ENCODE measurements around the gene MACROD2. TPM values are rescaled to one million over a fixed set of nuclear protein-coding genes. Genes with fewer than 3 reads are reported as not detected.

Gene MACROD2
- total RNA-seq, 5 donors from 2014 or later (not counting 1 experiment from before 2014, with no cell fraction given) = 0.23 to 1.3 (median 0.51) TPM; not detected in 2

DNA sequence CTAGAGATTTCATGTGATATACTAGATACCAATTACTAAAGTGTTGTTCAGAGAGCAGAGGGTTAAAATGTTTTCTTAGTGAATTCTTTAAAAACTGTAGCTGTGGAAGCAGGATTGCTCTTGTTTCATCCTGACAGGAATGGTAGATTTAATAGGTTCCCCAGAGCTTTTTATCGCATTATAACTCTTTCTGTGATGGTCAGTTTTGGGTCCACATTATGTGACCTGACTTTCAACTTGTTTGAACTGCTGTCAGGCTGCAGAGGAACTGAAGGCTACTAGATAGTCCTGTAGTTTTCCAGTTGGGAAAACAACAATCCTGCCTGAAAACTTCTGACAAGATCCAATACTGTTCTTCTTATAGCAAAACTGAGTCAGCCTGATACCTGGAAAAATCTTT, 671.4 kb downstream of the MACROD2 start:
- CTCF ChIA-PET = no interaction called here
- H3K36me3 ChIP-seq (ENCODE audit: control insufficient read depth in 2 of 2, extremely low read depth in 1 of 2, insufficient read depth in 1 of 2, low read length in 1 of 2) = no peaks in the 10 kb centered on the region
- H3K27me3 ChIP-seq (replicated peaks in 1 of 2; ENCODE audit: control insufficient read depth in 2 of 2, extremely low read depth in 1 of 2, insufficient read depth in 2 of 2, low read length in 1 of 2) = no peaks in the 10 kb centered on the region
- H3K36me3 Mint-ChIP-seq = no peaks in the 10 kb centered on the region
- H3K4me3 ChIP-seq (ENCODE audit: control insufficient read depth in 1 of 2, extremely low read depth in 1 of 2, low read length in 1 of 2) = no peak overlapping the region
- H3K27ac ChIP-seq (ENCODE audit: low read length) = no peak overlapping the region
- no peaks in the 10 kb centered on the region for H3K4me1 Mint-ChIP-seq
- H3K9me3 ChIP-seq = no peaks in the 10 kb centered on the region
- H3K9me3 Mint-ChIP-seq = peaks cover 9 to 19% (median 10%) of the 10 kb centered on the region in 3 donors
- DNase-seq (no peak), ATAC-seq (replicated peaks in 1 of 4) (no peak)
- H3K4me3 Mint-ChIP-seq = no peak overlapping the region
- no peak overlapping the region for H3K27ac Mint-ChIP-seq
- no peaks in the 10 kb centered on the region for H3K27me3 Mint-ChIP-seq
- POLR2A ChIA-PET = interaction anchor here in 1 of 2 donors (1.0 kb wide), 1 partner anchor 11 kb away, joined by 3 read pairs; no protein-coding TSS in a partner anchor
- no peaks in the 10 kb centered on the region for H3K4me1 ChIP-seq (ENCODE audit: control insufficient read depth in 1 of 2, extremely low read depth in 1 of 2, insufficient read depth in 2 of 2, low read length in 2 of 2)
- WGBS (ENCODE audit: insufficient coverage) = no CpG with 5 or more reads among the region's 1 CpG

GRCh38 chr20:14667226-14667625, 671.9 kb downstream of the MACROD2 start:
- Mint-ChIP-seq H3K9me3 (peaks cover 8 to 14% (median 10%) of the 10 kb centered on the region in 3 donors), H3K4me3 (no peak overlapping the region), H3K27ac (no peak overlapping the region), H3K4me1 (no peaks in the 10 kb centered on the region), H3K27me3 (no peaks in the 10 kb centered on the region), H3K36me3 (no peaks in the 10 kb centered on the region)
- Histone ChIP-seq H3K36me3 (ENCODE audit: control insufficient read depth in 2 of 2, extremely low read depth in 1 of 2, insufficient read depth in 1 of 2, low read length in 1 of 2) (no peaks in the 10 kb centered on the region), H3K4me1 (ENCODE audit: control insufficient read depth in 1 of 2, extremely low read depth in 1 of 2, insufficient read depth in 2 of 2, low read length in 2 of 2) (no peaks in the 10 kb centered on the region), H3K27me3 (replicated peaks in 1 of 2; ENCODE audit: control insufficient read depth in 2 of 2, extremely low read depth in 1 of 2, insufficient read depth in 2 of 2, low read length in 1 of 2) (no peaks in the 10 kb centered on the region), H3K9me3 (no peaks in the 10 kb centered on the region), H3K27ac (ENCODE audit: low read length) (no peak overlapping the region), H3K4me3 (ENCODE audit: control insufficient read depth in 1 of 2, extremely low read depth in 1 of 2, low read length in 1 of 2) (no peak overlapping the region)
- ChIA-PET CTCF (no interaction called here), POLR2A (interaction anchor here in 1 of 2 donors (1.0 kb wide), 1 partner anchor 11 kb away, joined by 3 read pairs; no protein-coding TSS in a partner anchor)
- WGBS (ENCODE audit: insufficient coverage) = no CpG with 5 or more reads among the region's 2 CpGs
- DNase-seq (no peak), ATAC-seq (replicated peaks in 1 of 4) (no peak)

DNA sequence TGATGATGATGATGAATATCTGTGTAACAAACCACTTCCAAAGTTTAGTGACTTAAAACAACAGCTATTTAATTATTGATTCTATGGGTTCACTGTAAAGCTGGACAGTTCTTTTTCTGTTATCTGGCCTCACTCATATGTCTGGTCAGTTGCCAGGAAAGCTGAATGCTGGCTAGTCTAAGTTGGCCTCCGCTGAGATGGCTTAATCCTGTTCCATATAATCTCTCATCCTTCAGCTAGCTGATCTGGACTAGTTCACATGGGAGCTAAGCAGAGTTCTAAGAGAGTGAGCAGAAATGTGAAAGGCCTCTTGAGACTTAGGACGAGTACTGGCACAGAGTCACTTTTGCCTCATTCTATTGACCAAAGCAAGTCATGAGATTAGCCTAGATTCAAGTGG, 676.8 kb downstream of the MACROD2 start:
- Mint-ChIP-seq H3K36me3 (no peaks in the 10 kb centered on the region), H3K27me3 (no peaks in the 10 kb centered on the region), H3K27ac (no peak overlapping the region), H3K9me3 (peaks cover 10 to 23% (median 23%) of the 10 kb centered on the region in 3 donors), H3K4me3 (no peak overlapping the region), H3K4me1 (no peaks in the 10 kb centered on the region)
- Histone ChIP-seq H3K27ac (ENCODE audit: low read length) (no peak overlapping the region), H3K4me3 (ENCODE audit: control insufficient read depth in 1 of 2, extremely low read depth in 1 of 2, low read length in 1 of 2) (no peak overlapping the region), H3K36me3 (ENCODE audit: control insufficient read depth in 2 of 2, extremely low read depth in 1 of 2, insufficient read depth in 1 of 2, low read length in 1 of 2) (no peaks in the 10 kb centered on the region), H3K9me3 (no peaks in the 10 kb centered on the region), H3K27me3 (replicated peaks in 1 of 2; ENCODE audit: control insufficient read depth in 2 of 2, extremely low read depth in 1 of 2, insufficient read depth in 2 of 2, low read length in 1 of 2) (no peaks in the 10 kb centered on the region), H3K4me1 (ENCODE audit: control insufficient read depth in 1 of 2, extremely low read depth in 1 of 2, insufficient read depth in 2 of 2, low read length in 2 of 2) (no peaks in the 10 kb centered on the region)
- CTCF ChIA-PET = no interaction called here
- no peak for DNase-seq
- 60% methylated on average over 1 of the region's 2 CpGs for WGBS (ENCODE audit: insufficient coverage)
- POLR2A ChIA-PET = no interaction called here
- no peak for ATAC-seq (replicated peaks in 1 of 4)

DNA sequence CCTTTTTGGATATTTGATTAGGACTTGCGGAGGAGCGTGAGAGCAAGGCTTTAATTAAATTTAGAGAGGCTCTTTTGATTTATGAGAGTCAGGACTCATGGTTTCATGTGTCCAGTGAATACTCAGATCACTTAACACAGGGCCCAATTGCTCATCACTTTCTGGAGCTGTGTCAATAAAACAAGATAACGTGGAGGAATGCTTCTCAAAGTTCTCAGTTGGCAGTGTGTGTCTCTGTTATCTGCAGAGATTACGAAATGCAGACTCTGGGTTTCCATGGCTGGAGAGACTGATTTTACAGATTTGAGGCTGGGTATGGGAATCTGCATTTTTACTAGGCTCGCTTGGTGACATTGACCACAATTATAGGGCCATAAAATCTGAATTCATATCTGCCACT, 677.8 kb downstream of the MACROD2 start:
- DNase-seq (no peak), ATAC-seq (replicated peaks in 1 of 4) (no peak)
- Mint-ChIP-seq H3K4me1 (no peaks in the 10 kb centered on the region), H3K27ac (no peak overlapping the region), H3K27me3 (no peaks in the 10 kb centered on the region), H3K9me3 (peaks cover 10 to 23% (median 23%) of the 10 kb centered on the region in 3 donors), H3K36me3 (no peaks in the 10 kb centered on the region), H3K4me3 (no peak overlapping the region)
- ChIA-PET POLR2A (no interaction called here), CTCF (no interaction called here)
- 59% methylated on average over 2 of the region's 5 CpGs for WGBS (ENCODE audit: insufficient coverage)
- Histone ChIP-seq H3K27me3 (replicated peaks in 1 of 2; ENCODE audit: control insufficient read depth in 2 of 2, extremely low read depth in 1 of 2, insufficient read depth in 2 of 2, low read length in 1 of 2) (no peaks in the 10 kb centered on the region), H3K36me3 (ENCODE audit: control insufficient read depth in 2 of 2, extremely low read depth in 1 of 2, insufficient read depth in 1 of 2, low read length in 1 of 2) (no peaks in the 10 kb centered on the region), H3K4me1 (ENCODE audit: control insufficient read depth in 1 of 2, extremely low read depth in 1 of 2, insufficient read depth in 2 of 2, low read length in 2 of 2) (no peaks in the 10 kb centered on the region), H3K9me3 (no peaks in the 10 kb centered on the region), H3K4me3 (ENCODE audit: control insufficient read depth in 1 of 2, extremely low read depth in 1 of 2, low read length in 1 of 2) (no peak overlapping the region), H3K27ac (ENCODE audit: low read length) (no peak overlapping the region)

DNA sequence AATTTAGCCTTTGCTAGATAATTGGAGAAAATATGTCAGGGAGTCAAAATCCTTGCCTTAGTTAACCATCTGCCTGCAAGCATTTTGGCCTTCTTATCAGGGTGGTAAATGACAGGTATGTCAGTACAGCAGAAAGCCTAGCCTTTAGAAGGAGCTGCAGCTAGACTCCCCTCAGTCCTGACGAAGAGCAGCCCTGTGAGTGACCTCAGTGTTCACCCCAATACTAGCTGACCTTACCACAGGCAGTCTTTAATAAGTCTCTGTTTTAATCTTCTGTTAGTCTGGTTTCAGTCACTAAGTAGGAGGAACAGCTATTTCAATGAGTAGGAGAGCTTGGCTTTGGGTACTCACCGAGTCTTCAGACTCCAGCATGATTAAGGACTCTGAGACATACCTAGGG, 682.1 kb downstream of the MACROD2 start:
- WGBS (ENCODE audit: insufficient coverage) = 40% methylated on average over 1 of the region's 2 CpGs
- ATAC-seq (replicated peaks in 1 of 4) (no peak), DNase-seq (no peak)
- H3K4me1 ChIP-seq (ENCODE audit: control insufficient read depth in 1 of 2, extremely low read depth in 1 of 2, insufficient read depth in 2 of 2, low read length in 2 of 2) = no peaks in the 10 kb centered on the region
- Mint-ChIP-seq H3K36me3 (no peaks in the 10 kb centered on the region), H3K9me3 (peaks cover 10 to 19% (median 16%) of the 10 kb centered on the region in 3 donors), H3K4me3 (no peak overlapping the region), H3K27ac (no peak overlapping the region), H3K4me1 (no peaks in the 10 kb centered on the region), H3K27me3 (no peaks in the 10 kb centered on the region)
- no peak overlapping the region for H3K4me3 ChIP-seq (ENCODE audit: control insufficient read depth in 1 of 2, extremely low read depth in 1 of 2, low read length in 1 of 2)
- H3K36me3 ChIP-seq (ENCODE audit: control insufficient read depth in 2 of 2, extremely low read depth in 1 of 2, insufficient read depth in 1 of 2, low read length in 1 of 2) = no peaks in the 10 kb centered on the region
- ChIA-PET CTCF (no interaction called here), POLR2A (no interaction called here)
- no peaks in the 10 kb centered on the region for H3K9me3 ChIP-seq
- H3K27me3 ChIP-seq (replicated peaks in 1 of 2; ENCODE audit: control insufficient read depth in 2 of 2, extremely low read depth in 1 of 2, insufficient read depth in 2 of 2, low read length in 1 of 2) = no peaks in the 10 kb centered on the region
- H3K27ac ChIP-seq (ENCODE audit: low read length) = no peak overlapping the region

- H3K9me3 Mint-ChIP-seq = peaks cover 5 to 10% (median 7%) of the 10 kb centered on the region in 3 donors
- ChIA-PET POLR2A (no interaction called here), CTCF (no interaction called here)
- H3K27me3 ChIP-seq (replicated peaks in 1 of 2; ENCODE audit: control insufficient read depth in 2 of 2, extremely low read depth in 1 of 2, insufficient read depth in 2 of 2, low read length in 1 of 2) = no peaks in the 10 kb centered on the region
- WGBS (ENCODE audit: insufficient coverage) = 61% methylated on average over 3 of the region's 3 CpGs
- no peaks in the 10 kb centered on the region for H3K4me1 ChIP-seq (ENCODE audit: control insufficient read depth in 1 of 2, extremely low read depth in 1 of 2, insufficient read depth in 2 of 2, low read length in 2 of 2)
- no peaks in the 10 kb centered on the region for H3K27me3 Mint-ChIP-seq
- no peak overlapping the region for H3K27ac ChIP-seq (ENCODE audit: low read length)
- H3K27ac Mint-ChIP-seq = no peak overlapping the region
- no peak overlapping the region for H3K4me3 ChIP-seq (ENCODE audit: control insufficient read depth in 1 of 2, extremely low read depth in 1 of 2, low read length in 1 of 2)
- H3K9me3 ChIP-seq = no peaks in the 10 kb centered on the region
- no peaks in the 10 kb centered on the region for H3K4me1 Mint-ChIP-seq
- no peaks in the 10 kb centered on the region for H3K36me3 ChIP-seq (ENCODE audit: control insufficient read depth in 2 of 2, extremely low read depth in 1 of 2, insufficient read depth in 1 of 2, low read length in 1 of 2)
- DNase-seq = no peak
- no peak overlapping the region for H3K4me3 Mint-ChIP-seq
- H3K36me3 Mint-ChIP-seq = no peaks in the 10 kb centered on the region
- no peak for ATAC-seq (replicated peaks in 1 of 4)
These were observed 689.9 kb downstream of the MACROD2 start for GRCh38 chr20:14685183-14685582.

GRCh38 chr20:14687313-14687712, 692.0 kb downstream of the MACROD2 start:
- H3K4me1 ChIP-seq (ENCODE audit: control insufficient read depth in 1 of 2, extremely low read depth in 1 of 2, insufficient read depth in 2 of 2, low read length in 2 of 2) = no peaks in the 10 kb centered on the region
- H3K36me3 Mint-ChIP-seq = no peaks in the 10 kb centered on the region
- ChIA-PET CTCF (no interaction called here), POLR2A (no interaction called here)
- H3K4me3 Mint-ChIP-seq = no peak overlapping the region
- no peak overlapping the region for H3K27ac ChIP-seq (ENCODE audit: low read length)
- ATAC-seq (replicated peaks in 1 of 4) (no peak), DNase-seq (no peak)
- no peak overlapping the region for H3K27ac Mint-ChIP-seq
- no peak overlapping the region for H3K4me3 ChIP-seq (ENCODE audit: control insufficient read depth in 1 of 2, extremely low read depth in 1 of 2, low read length in 1 of 2)
- H3K4me1 Mint-ChIP-seq = no peaks in the 10 kb centered on the region
- no peaks in the 10 kb centered on the region for H3K9me3 ChIP-seq
- no peaks in the 10 kb centered on the region for H3K36me3 ChIP-seq (ENCODE audit: control insufficient read depth in 2 of 2, extremely low read depth in 1 of 2, insufficient read depth in 1 of 2, low read length in 1 of 2)
- no peaks in the 10 kb centered on the region for H3K27me3 ChIP-seq (replicated peaks in 1 of 2; ENCODE audit: control insufficient read depth in 2 of 2, extremely low read depth in 1 of 2, insufficient read depth in 2 of 2, low read length in 1 of 2)
- 47% methylated on average over 1 of the region's 2 CpGs for WGBS (ENCODE audit: insufficient coverage)
- no peaks in the 10 kb centered on the region for H3K27me3 Mint-ChIP-seq
- H3K9me3 Mint-ChIP-seq = peaks cover 3 to 9% (median 5%) of the 10 kb centered on the region in 3 donors

Measured in T-cell (primary cell).